GM21526 (cell line): Measurements from ENCODE around the gene CSAD.
"Not testable (repeated sequence)": the region's sequence is repeated elsewhere in the genome, so short reads cannot be mapped to it uniquely, and the experiment has no call there.

Experiments used
- ATAC-seq: cut with Tn5 transposase; IDR thresholded peaks from one replicate; pipeline ENCODE4 v1.9.1; 2021; ENCODE audit warnings: moderate library complexity; ENCODE audit not compliant: unreplicated experiment, low FRiP score

Gene CSAD

GRCh38 chr12:53182903-53183302, 2.2 kb upstream of the CSAD start:
- no peak for ATAC-seq

GRCh38 chr12:53181935-53182334, 1.2 kb upstream of the CSAD start:
- no peak for ATAC-seq

GRCh38 chr12:53180931-53181645, 363 bp upstream of the CSAD start:
- peak; percentile 34 for ATAC-seq

- peak; percentile 18 for ATAC-seq
Measured at GRCh38 chr12:53179687-53180219, 972 bp downstream of the CSAD start.

- not testable (repeated sequence) for ATAC-seq
Measured at GRCh38 chr12:53178803-53179202, 1.9 kb downstream of the CSAD start.

- not testable (repeated sequence) for ATAC-seq
Measured at GRCh38 chr12:53177447-53177846, 3.3 kb downstream of the CSAD start.

GRCh38 chr12:53176750-53177149, 4.0 kb downstream of the CSAD start:
- no peak for ATAC-seq

GRCh38 chr12:53174881-53175491, 5.7 kb downstream of the CSAD start:
- ATAC-seq: no peak

- ATAC-seq: no peak
Measured at GRCh38 chr12:53173085-53173715, 7.5 kb downstream of the CSAD start.

- ATAC-seq: no peak
Measured at GRCh38 chr12:53172352-53172751, 8.4 kb downstream of the CSAD start.

- no peak for ATAC-seq
Measured at GRCh38 chr12:53171725-53172329, 8.9 kb downstream of the CSAD start.

GRCh38 chr12:53170876-53171724, 9.6 kb downstream of the CSAD start:
- no peak for ATAC-seq

- no peak for ATAC-seq
Measured at GRCh38 chr12:53170215-53170614, 10.5 kb downstream of the CSAD start.

- no peak for ATAC-seq
Measured at GRCh38 chr12:53169644-53170043, 11.1 kb downstream of the CSAD start.

- ATAC-seq: no peak
Measured at GRCh38 chr12:53166837-53167236, 13.9 kb downstream of the CSAD start.

- ATAC-seq: not testable (repeated sequence)
Measured at GRCh38 chr12:53163008-53163407, 17.7 kb downstream of the CSAD start.

GRCh38 chr12:53161119-53161911, 19.4 kb downstream of the CSAD start:
- ATAC-seq: no peak

- no peak for ATAC-seq
Measured at GRCh38 chr12:53160673-53161072, 20.1 kb downstream of the CSAD start.

GRCh38 chr12:53160000-53160399, 20.7 kb downstream of the CSAD start:
- no peak for ATAC-seq
